Sigmoid colon (tissue), 4 donors: ENCODE results near the gene TMOD3.

Experiments
- CTCF ChIP-seq, 4 experiments: fragments of 450-650 bp in 3 of 4; fragments of 200-600 bp in 1 of 4; IDR thresholded peaks; one replicate each; pipeline ENCODE4 v1.5.1; 2016 to 2019; ENCODE audit warnings: antibody characterized with exemption in 4 of 4, mild to moderate bottlenecking in 3 of 4, moderate library complexity in 2 of 4
- EP300 ChIP-seq, 4 donors: sonication (generic); formaldehyde crosslinking; IDR thresholded peaks; one replicate each; pipeline ENCODE4 v1.6.1; 2017; ENCODE audit warnings: antibody characterized with exemption in 4 of 4
- POLR2A ChIP-seq, 2 donors: fragments of 450-650 bp; IDR thresholded peaks; one replicate each; pipeline ENCODE4 v1.6.1; 2016; ENCODE audit warnings: antibody characterized with exemption in 2 of 2, mild to moderate bottlenecking in 2 of 2, moderate library complexity in 2 of 2
- POLR2AphosphoS5 ChIP-seq, 4 donors: sonication (generic); formaldehyde crosslinking; IDR thresholded peaks; one replicate each; pipeline ENCODE4 v1.6.1; 2017; ENCODE audit warnings: antibody characterized with exemption in 4 of 4

GRCh38 chr15:51838270-51838669 is 8.8 kb downstream of the TMOD3 start:
- TF ChIP-seq CTCF (IDR thresholded peaks at IDR 0.05) (no peak), POLR2A (IDR thresholded peaks at IDR 0.05) (no peak), POLR2AphosphoS5 (IDR thresholded peaks at IDR 0.05) (no peak), EP300 (IDR thresholded peaks at IDR 0.05) (no peak)
